ENCODE results near the gene NR5A2. TPM values are rescaled to one million over a fixed set of nuclear protein-coding genes. Genes with fewer than 3 reads are reported as not detected.

NR5A2 gene
- total and polyA plus RNA-seq, 2 donors (not counting 1 experiment from before 2014, with no cell fraction given) = 0.01 TPM; not detected in 1

DNA sequence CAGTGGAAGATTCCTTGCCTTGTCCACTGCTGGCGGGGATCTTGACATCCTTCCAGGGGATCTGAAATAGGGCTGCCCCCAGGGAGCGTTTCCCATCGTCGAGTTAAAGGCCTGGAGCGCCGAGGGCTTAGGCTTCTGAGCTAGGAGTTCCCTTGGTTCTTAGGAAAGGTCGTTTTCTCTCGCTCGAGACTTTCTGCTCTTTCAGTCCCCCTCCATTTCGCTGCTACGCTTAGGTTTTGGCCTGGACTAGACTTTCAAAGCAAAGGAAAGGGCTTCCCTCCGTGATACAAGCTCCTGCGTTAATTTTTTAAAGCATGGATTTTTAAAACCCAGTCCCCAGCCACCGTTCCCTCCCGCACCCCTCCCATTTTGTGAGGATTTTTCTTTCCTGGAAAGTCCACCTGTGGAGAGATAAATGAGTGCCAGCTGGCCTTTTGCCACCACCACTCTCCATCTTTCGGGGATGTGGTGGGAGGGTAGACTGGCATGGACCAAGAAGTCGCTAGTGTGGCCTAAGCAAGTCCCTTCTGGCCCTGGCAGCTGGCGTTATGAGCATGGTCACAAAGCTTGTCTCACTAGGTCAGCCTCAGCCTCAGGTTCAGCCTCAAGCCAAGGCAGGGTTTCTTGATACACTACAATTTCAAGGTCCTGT is 9.2 kb downstream of the NR5A2 start:
- Histone ChIP-seq H3K4me3 (replicated peaks in 1 of 4; ENCODE audit: control extremely low read depth in 1 of 4, insufficient read depth in 1 of 4, low read depth in 3 of 4, low read length in 4 of 4) (no peak overlapping the region), H3K4me2 (ENCODE audit: extremely low read depth, insufficient read depth, low read length) (no peak overlapping the region), H3K9me3 (ENCODE audit: control insufficient read depth, insufficient read depth, low read depth, low read length) (no peaks in the 10 kb centered on the region), H3K4me1 (ENCODE audit: control insufficient read depth, extremely low read depth, insufficient read depth, low read length) (no peaks in the 10 kb centered on the region), H4K20me1 (ENCODE audit: control insufficient read depth, extremely low read depth, insufficient read depth, low read length) (no peaks in the 10 kb centered on the region), H3K27ac (ENCODE audit: insufficient read depth, low read length) (no peak overlapping the region), H3K27me3 (ENCODE audit: control insufficient read depth, insufficient read depth, low read length) (peaks cover 90% of the 10 kb centered on the region), H2AFZ (ENCODE audit: low read length) (no peak overlapping the region), H3K36me3 (ENCODE audit: control insufficient read depth, insufficient read depth, low read length) (no peaks in the 10 kb centered on the region), H3K9ac (ENCODE audit: insufficient read depth, low read length) (no peak overlapping the region), H3K79me2 (ENCODE audit: control insufficient read depth, insufficient read depth, low read length) (no peaks in the 10 kb centered on the region)
- DNase-seq (ENCODE audit: low read depth in 2 of 2) = no peak
- no peak for TF ChIP-seq EZH2 (IDR thresholded peaks at IDR 0.05; ENCODE audit: low read length, missing control alignments)
- TF ChIP-seq, protein P1, sequence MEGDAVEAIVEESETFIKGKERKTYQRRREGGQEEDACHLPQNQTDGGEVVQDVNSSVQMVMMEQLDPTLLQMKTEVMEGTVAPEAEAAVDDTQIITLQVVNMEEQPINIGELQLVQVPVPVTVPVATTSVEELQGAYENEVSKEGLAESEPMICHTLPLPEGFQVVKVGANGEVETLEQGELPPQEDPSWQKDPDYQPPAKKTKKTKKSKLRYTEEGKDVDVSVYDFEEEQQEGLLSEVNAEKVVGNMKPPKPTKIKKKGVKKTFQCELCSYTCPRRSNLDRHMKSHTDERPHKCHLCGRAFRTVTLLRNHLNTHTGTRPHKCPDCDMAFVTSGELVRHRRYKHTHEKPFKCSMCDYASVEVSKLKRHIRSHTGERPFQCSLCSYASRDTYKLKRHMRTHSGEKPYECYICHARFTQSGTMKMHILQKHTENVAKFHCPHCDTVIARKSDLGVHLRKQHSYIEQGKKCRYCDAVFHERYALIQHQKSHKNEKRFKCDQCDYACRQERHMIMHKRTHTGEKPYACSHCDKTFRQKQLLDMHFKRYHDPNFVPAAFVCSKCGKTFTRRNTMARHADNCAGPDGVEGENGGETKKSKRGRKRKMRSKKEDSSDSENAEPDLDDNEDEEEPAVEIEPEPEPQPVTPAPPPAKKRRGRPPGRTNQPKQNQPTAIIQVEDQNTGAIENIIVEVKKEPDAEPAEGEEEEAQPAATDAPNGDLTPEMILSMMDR (conservative IDR thresholded peaks at IDR 0.05 in 1 of 2, IDR thresholded peaks at IDR 0.05 in 1 of 2; ENCODE audit: low read depth in 1 of 2, low read length in 2 of 2) = no peak

DNA sequence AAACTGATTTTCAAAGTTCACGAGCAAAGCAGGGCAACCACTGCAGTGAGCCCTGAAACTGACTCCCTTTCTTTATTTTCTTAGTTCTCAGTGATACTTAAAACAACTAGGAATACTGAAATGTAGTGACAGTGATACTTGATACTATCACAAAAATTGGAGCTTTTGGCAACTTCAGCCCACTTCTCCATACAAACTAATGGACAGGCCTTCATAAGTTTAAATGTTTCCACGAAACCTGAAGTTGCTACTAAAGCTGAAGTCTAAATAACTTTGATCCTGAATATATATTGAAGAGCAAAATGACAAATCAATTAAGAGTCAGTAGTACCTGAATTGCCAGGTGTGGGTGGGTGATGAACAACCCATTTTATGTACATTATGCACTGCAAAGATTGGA is 10.0 kb downstream of the NR5A2 start:
- Histone ChIP-seq H3K4me3 (replicated peaks in 1 of 4; ENCODE audit: control extremely low read depth in 1 of 4, insufficient read depth in 1 of 4, low read depth in 3 of 4, low read length in 4 of 4) (no peak overlapping the region), H3K9ac (ENCODE audit: insufficient read depth, low read length) (no peak overlapping the region), H3K9me3 (ENCODE audit: control insufficient read depth, insufficient read depth, low read depth, low read length) (no peaks in the 10 kb centered on the region), H3K36me3 (ENCODE audit: control insufficient read depth, insufficient read depth, low read length) (no peaks in the 10 kb centered on the region), H3K4me1 (ENCODE audit: control insufficient read depth, extremely low read depth, insufficient read depth, low read length) (no peaks in the 10 kb centered on the region), H4K20me1 (ENCODE audit: control insufficient read depth, extremely low read depth, insufficient read depth, low read length) (no peaks in the 10 kb centered on the region), H2AFZ (ENCODE audit: low read length) (no peak overlapping the region), H3K27me3 (ENCODE audit: control insufficient read depth, insufficient read depth, low read length) (peaks cover 93% of the 10 kb centered on the region), H3K79me2 (ENCODE audit: control insufficient read depth, insufficient read depth, low read length) (no peaks in the 10 kb centered on the region), H3K27ac (ENCODE audit: insufficient read depth, low read length) (no peak overlapping the region), H3K4me2 (ENCODE audit: extremely low read depth, insufficient read depth, low read length) (no peak overlapping the region)
- TF ChIP-seq, protein P1 (conservative IDR thresholded peaks at IDR 0.05 in 1 of 2, IDR thresholded peaks at IDR 0.05 in 1 of 2; ENCODE audit: low read depth in 1 of 2, low read length in 2 of 2) = no peak
- TF ChIP-seq EZH2 (IDR thresholded peaks at IDR 0.05; ENCODE audit: low read length, missing control alignments) = no peak
- DNase-seq (ENCODE audit: low read depth in 2 of 2) = no peak

DNA sequence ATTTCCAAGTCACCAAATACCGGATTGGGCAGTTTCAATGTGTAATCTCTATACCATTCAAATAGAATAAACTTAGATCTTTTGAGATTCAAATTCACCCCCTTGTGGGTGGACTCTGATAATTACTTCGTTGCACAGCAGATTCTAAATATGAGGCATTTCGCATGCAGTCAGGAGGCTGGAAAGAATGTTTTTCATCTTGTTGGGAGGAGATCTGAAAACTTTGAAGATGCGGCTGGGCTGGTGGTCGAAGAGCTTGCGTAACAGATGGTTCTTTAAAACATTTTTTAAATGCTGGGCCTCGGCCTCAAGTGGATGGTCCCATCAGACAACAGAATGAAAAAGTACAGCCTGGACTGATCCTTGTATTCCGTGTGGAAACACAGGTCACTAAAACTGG is 10.4 kb downstream of the NR5A2 start:
- H3K4me2 ChIP-seq (ENCODE audit: extremely low read depth, insufficient read depth, low read length) = no peak overlapping the region
- no peaks in the 10 kb centered on the region for H3K36me3 ChIP-seq (ENCODE audit: control insufficient read depth, insufficient read depth, low read length)
- H3K79me2 ChIP-seq (ENCODE audit: control insufficient read depth, insufficient read depth, low read length) = no peaks in the 10 kb centered on the region
- H3K9me3 ChIP-seq (ENCODE audit: control insufficient read depth, insufficient read depth, low read depth, low read length) = no peaks in the 10 kb centered on the region
- TF ChIP-seq EZH2 (IDR thresholded peaks at IDR 0.05; ENCODE audit: low read length, missing control alignments) = no peak
- TF ChIP-seq, protein P1 (conservative IDR thresholded peaks at IDR 0.05 in 1 of 2, IDR thresholded peaks at IDR 0.05 in 1 of 2; ENCODE audit: low read depth in 1 of 2, low read length in 2 of 2) = no peak
- H3K4me1 ChIP-seq (ENCODE audit: control insufficient read depth, extremely low read depth, insufficient read depth, low read length) = no peaks in the 10 kb centered on the region
- H4K20me1 ChIP-seq (ENCODE audit: control insufficient read depth, extremely low read depth, insufficient read depth, low read length) = no peaks in the 10 kb centered on the region
- H3K27me3 ChIP-seq (ENCODE audit: control insufficient read depth, insufficient read depth, low read length) = peaks cover 96% of the 10 kb centered on the region
- no peak overlapping the region for H2AFZ ChIP-seq (ENCODE audit: low read length)
- H3K4me3 ChIP-seq (replicated peaks in 1 of 4; ENCODE audit: control extremely low read depth in 1 of 4, insufficient read depth in 1 of 4, low read depth in 3 of 4, low read length in 4 of 4) = no peak overlapping the region
- no peak overlapping the region for H3K27ac ChIP-seq (ENCODE audit: insufficient read depth, low read length)
- H3K9ac ChIP-seq (ENCODE audit: insufficient read depth, low read length) = no peak overlapping the region
- no peak for DNase-seq (ENCODE audit: low read depth in 2 of 2)

Data from fibroblast of lung (primary cell).